Common myeloid progenitor, CD34-positive (primary cell): Measurements from ENCODE around the gene KRT13.

Experiments
- CTCF ChIA-PET: fragments of 350-600 bp; sonication (Branson Sonifier 250); formaldehyde crosslinking; loops from one replicate; lab custom pipeline; 2021; ENCODE audit warnings: antibody characterized with exemption; lab: Charles Lee
- POLR2A ChIA-PET: fragments of 350-600 bp; sonication (Branson Sonifier 250); formaldehyde crosslinking; loops from one replicate; lab custom pipeline; 2021; ENCODE audit warnings: antibody characterized with exemption; lab: Charles Lee
- DNase-seq, 3 donors: peaks; one replicate each; pipeline versions ENCODE4 v3.0.0 to v3.0.0-alpha.2; 2013
- H3K27ac ChIP-seq, 2 experiments: 1 replicate in 1 of 2; 2 replicates in 1 of 2; pipeline ENCODE4 v1.7.0; 2013; ENCODE audit warnings: inconsistent platforms in 2 of 2, low read length in 2 of 2, mild to moderate bottlenecking in 2 of 2, low read depth in 1 of 2, moderate library complexity in 1 of 2; ENCODE audit not compliant: severe bottlenecking in 2 of 2, insufficient read depth in 1 of 2, poor library complexity in 1 of 2
- H3K27me3 ChIP-seq, 5 experiments: replicated peaks in 2 of 5; 1 replicate in 3 of 5; 2 replicates in 2 of 5; pipeline versions ENCODE4 v1.6.1 to v1.7.0; 2013; ENCODE audit warnings: low read length in 4 of 5, mild to moderate bottlenecking in 2 of 5, moderate library complexity in 2 of 5, inconsistent platforms in 1 of 5; ENCODE audit not compliant: insufficient read depth in 5 of 5, control insufficient read depth in 4 of 5
- H3K36me3 ChIP-seq, 4 experiments: 1 replicate in 2 of 4; 2 replicates in 2 of 4; pipeline versions ENCODE4 v1.6.1 to v1.7.0; 2013; ENCODE audit warnings: low read length in 3 of 4, control low read depth in 1 of 4, mild to moderate bottlenecking in 1 of 4; ENCODE audit not compliant: control insufficient read depth in 4 of 4, insufficient read depth in 4 of 4
- H3K4me1 ChIP-seq, 4 experiments: 1 replicate in 3 of 4; 2 replicates in 1 of 4; pipeline versions ENCODE4 v1.6.1 to v1.7.1; 2013; ENCODE audit warnings: low read length in 3 of 4, mild to moderate bottlenecking in 3 of 4, control low read depth in 1 of 4, inconsistent platforms in 1 of 4, moderate library complexity in 1 of 4; ENCODE audit not compliant: control insufficient read depth in 4 of 4, insufficient read depth in 4 of 4; ENCODE audit errors: control extremely low read depth in 1 of 4
- H3K4me3 ChIP-seq, 7 experiments: 1 replicate in 4 of 7; 2 replicates in 3 of 7; pipeline versions ENCODE4 v1.5.1 to v1.7.0; 2013; ENCODE audit warnings: mild to moderate bottlenecking in 7 of 7, low read length in 6 of 7, moderate library complexity in 6 of 7, inconsistent platforms in 2 of 7, low read depth in 2 of 7, control low read depth in 1 of 7; ENCODE audit not compliant: insufficient read depth in 4 of 7, control insufficient read depth in 1 of 7; ENCODE audit errors: extremely low read depth in 1 of 7
- H3K9me3 ChIP-seq, 5 experiments: 1 replicate in 4 of 5; 2 replicates in 1 of 5; pipeline versions ENCODE4 v1.6.1 to v1.7.1; 2013; ENCODE audit warnings: low read length in 4 of 5, mild to moderate bottlenecking in 2 of 5, inconsistent platforms in 1 of 5, low read depth in 1 of 5, moderate library complexity in 1 of 5; ENCODE audit not compliant: control insufficient read depth in 4 of 5, insufficient read depth in 2 of 5; ENCODE audit errors: control extremely low read depth in 1 of 5
- WGBS: methylation state at CpG from one replicate; pipeline ENCODE4 v1.1.5; 2013; ENCODE audit not compliant: insufficient coverage; 5-methylcytosine and 5-hydroxymethylcytosine counted together

Gene KRT13

GRCh38 chr17:41538565-41538991, 33.2 kb upstream of the KRT13 start:
- 100% methylated on average over 5 of the region's 5 CpGs for WGBS
- no peak overlapping the region for H3K27ac ChIP-seq
- CTCF ChIA-PET = interaction anchor here (1.0 to 2.8 kb wide), 2 partner anchors 11 to 42 kb away, joined by 3 to 9 read pairs; no protein-coding TSS in a partner anchor

DNA sequence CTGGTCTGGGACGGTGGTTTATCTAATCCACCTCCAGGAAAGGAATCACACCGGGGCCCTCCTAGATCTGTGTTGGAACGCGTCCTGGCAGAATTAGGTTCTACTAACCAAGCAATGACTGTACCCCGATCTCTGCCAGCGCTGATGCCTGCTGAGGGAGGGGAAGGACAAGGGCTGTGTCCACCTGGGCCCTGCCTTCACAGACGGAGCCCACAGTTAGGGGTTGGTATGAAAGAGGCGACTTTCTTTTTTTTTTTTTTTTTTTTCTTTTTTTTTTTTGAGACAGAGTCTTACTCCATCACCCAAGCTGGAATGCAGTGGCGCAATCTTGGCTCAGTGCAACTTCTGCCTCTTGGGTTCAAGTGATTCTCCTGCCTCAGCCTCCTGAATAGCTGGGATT, 32.6 kb upstream of the KRT13 start:
- Histone ChIP-seq H3K4me1 (no peaks in the 10 kb centered on the region), H3K9me3 (no peaks in the 10 kb centered on the region), H3K36me3 (no peaks in the 10 kb centered on the region), H3K4me3 (no peak overlapping the region), H3K27ac (no peak overlapping the region), H3K27me3 (peaks cover 0 to 30% (median 26%) of the 10 kb centered on the region in 5 experiments)
- no peak for DNase-seq
- CTCF ChIA-PET = interaction anchor here (1.5 to 2.8 kb wide), 2 partner anchors 11 to 13 kb away, joined by 3 to 9 read pairs; no protein-coding TSS in a partner anchor
- 100% methylated on average over 7 of the region's 9 CpGs for WGBS
- POLR2A ChIA-PET = no interaction called here

More at GRCh38 chr17:41538565-41538991, 33.2 kb upstream of the KRT13 start:
- POLR2A ChIA-PET = no interaction called here
- DNase-seq = no peak
- H3K36me3 ChIP-seq = no peaks in the 10 kb centered on the region
- H3K9me3 ChIP-seq = no peaks in the 10 kb centered on the region
- no peak overlapping the region for H3K4me3 ChIP-seq
- no peaks in the 10 kb centered on the region for H3K4me1 ChIP-seq
- peaks cover 0 to 25% (median 25%) of the 10 kb centered on the region in 5 experiments for H3K27me3 ChIP-seq

DNA sequence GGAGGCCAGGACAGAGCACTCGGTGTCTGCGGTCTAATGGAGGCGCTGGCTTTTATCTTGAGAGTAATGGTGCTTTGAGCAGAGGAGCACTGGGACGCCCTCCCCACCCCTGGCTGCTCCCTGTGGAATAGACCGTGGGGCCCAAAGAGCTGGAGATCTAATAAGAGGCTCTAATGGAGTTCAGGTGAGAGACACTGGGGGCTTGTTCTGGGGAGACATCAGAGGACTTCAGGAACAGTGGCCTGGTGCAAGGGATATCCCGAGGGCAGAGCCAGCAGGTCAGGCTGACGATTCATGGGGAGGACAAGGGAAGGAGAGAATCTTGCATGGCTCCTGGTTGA, 32.2 kb upstream of the KRT13 start:
- H3K27ac ChIP-seq = no peak overlapping the region
- H3K9me3 ChIP-seq = no peaks in the 10 kb centered on the region
- H3K27me3 ChIP-seq = peaks cover 0 to 33% (median 26%) of the 10 kb centered on the region in 5 experiments
- H3K36me3 ChIP-seq = no peaks in the 10 kb centered on the region
- no peaks in the 10 kb centered on the region for H3K4me1 ChIP-seq
- ChIA-PET CTCF (interaction anchor here (1.5 to 2.8 kb wide), 2 partner anchors 11 to 13 kb away, joined by 3 to 9 read pairs; no protein-coding TSS in a partner anchor), POLR2A (no interaction called here)
- no peak overlapping the region for H3K4me3 ChIP-seq
- 97% methylated on average over 6 of the region's 7 CpGs for WGBS
- DNase-seq = no peak

GRCh38 chr17:41536741-41537613, 31.6 kb upstream of the KRT13 start:
- no peak for DNase-seq
- no peaks in the 10 kb centered on the region for H3K4me1 ChIP-seq
- no peak overlapping the region for H3K27ac ChIP-seq
- no peaks in the 10 kb centered on the region for H3K9me3 ChIP-seq
- H3K27me3 ChIP-seq = peaks cover 0 to 39% (median 26%) of the 10 kb centered on the region in 5 experiments
- ChIA-PET CTCF (interaction anchor here (1.5 to 2.8 kb wide), 2 partner anchors 12 to 14 kb away, joined by 3 to 9 read pairs; no protein-coding TSS in a partner anchor), POLR2A (no interaction called here)
- H3K36me3 ChIP-seq = no peaks in the 10 kb centered on the region
- no peak overlapping the region for H3K4me3 ChIP-seq
- 84% methylated on average over 5 of the region's 7 CpGs for whole genome bisulfite sequencing

DNA sequence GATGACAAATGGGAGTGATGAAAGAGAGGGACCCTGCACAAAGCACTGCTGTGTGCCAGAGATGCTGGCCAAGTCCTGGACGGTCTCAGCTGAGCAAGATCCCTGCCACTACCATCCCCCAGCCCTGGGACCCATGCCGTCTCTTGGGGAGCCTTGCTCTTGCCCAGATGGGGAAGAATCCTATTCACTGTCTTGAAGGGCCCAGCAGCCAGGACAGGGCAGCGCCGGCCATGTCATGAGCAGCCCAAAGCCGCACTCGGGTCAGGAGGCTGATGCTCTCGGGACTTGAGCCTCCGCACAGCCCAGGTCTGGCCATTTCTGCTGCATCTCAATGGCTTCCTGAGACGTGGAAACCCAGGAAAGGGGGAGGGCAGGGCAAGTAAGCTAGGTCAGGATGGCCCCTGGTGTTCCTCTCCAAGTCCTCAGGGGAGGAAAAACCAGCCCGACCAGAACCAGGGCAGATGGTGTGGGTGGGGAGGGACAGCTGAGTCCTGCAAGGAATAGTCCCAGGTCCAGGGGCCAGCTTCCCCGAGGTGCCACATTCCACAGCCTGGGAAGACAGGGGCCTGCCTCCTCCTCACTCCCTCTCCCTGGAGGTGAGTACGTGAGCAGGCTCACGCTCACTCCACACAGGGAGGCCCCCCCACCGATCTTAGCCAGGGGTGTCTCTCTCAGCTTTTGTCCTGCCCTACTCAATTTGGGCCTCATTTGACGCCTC, 30.5 kb upstream of the KRT13 start:
- H3K27me3 ChIP-seq = peaks cover under 1 to 47% (median 29%) of the 10 kb centered on the region in 5 experiments
- ChIA-PET CTCF (interaction anchor here (0.8 to 2.8 kb wide), 3 partner anchors 8 to 44 kb away, joined by 3 to 9 read pairs (median 3); no protein-coding TSS in a partner anchor), POLR2A (no interaction called here)
- H3K9me3 ChIP-seq = no peaks in the 10 kb centered on the region
- no peak for DNase-seq
- 73% methylated on average over 12 of the region's 15 CpGs for WGBS
- H3K27ac ChIP-seq = no peak overlapping the region
- no peaks in the 10 kb centered on the region for H3K36me3 ChIP-seq
- no peaks in the 10 kb centered on the region for H3K4me1 ChIP-seq
- no peak overlapping the region for H3K4me3 ChIP-seq

DNA sequence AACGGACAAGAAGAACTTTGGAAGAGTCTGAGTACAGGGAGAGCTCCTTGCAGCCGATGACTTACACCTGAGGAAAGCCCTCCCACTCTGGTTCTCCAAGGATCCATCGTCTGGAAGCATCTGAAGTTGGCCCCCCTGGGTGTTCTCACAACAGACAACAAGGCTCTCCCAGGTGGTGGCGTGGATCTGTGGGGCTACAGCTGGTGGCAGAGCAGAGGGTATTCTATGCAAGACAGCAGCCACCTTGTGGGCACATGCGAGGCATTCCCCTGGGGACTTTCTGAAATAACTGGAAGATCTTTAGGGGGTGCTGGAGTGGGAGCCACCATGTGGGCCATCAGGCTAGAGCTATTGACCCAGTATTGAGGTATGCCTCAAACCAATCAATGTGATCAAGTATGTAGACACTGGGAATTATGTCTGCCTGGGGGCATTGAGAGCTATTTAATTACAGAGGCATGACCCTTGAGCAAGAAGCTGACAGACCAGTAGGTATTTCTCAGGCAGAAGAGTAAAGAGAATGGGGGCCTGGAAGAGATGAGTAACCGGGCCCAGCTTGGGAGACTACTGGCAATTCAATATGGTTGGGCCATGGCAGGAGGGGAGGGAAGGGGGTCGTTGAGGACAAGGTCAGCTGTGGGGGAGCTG, 29.6 kb upstream of the KRT13 start:
- POLR2A ChIA-PET = no interaction called here
- Histone ChIP-seq H3K4me1 (no peaks in the 10 kb centered on the region), H3K9me3 (no peaks in the 10 kb centered on the region), H3K27ac (no peak overlapping the region), H3K4me3 (no peak overlapping the region), H3K36me3 (no peaks in the 10 kb centered on the region), H3K27me3 (peaks cover 5 to 56% (median 27%) of the 10 kb centered on the region in 5 experiments)
- CTCF ChIA-PET = interaction anchor here (0.8 to 1.4 kb wide), 4 partner anchors 9 to 625 kb away, joined by 3 read pairs; no protein-coding TSS in a partner anchor
- WGBS = 82% methylated on average over 6 of the region's 7 CpGs
- no peak for DNase-seq
